Caco-2 (cell line): ENCODE results near the gene ECHS1. TPM values are rescaled to one million over a fixed set of nuclear protein-coding genes. Genes with fewer than 3 reads are reported as not detected.

Experiments
- BruUV-seq: library from RNA; stranded (reverse); fragments of 400-500 nt; replicated peaks from 2 replicates; lab custom pipeline; 2021; lab: Mats Ljungman, UMichigan
- CTCF ChIA-PET: fragments of 300-600 bp; sonication (Branson Sonifier 250); formaldehyde crosslinking; loops from one replicate; lab custom pipeline; 2022; ENCODE audit warnings: antibody characterized with exemption; lab: Charles Lee
- POLR2A ChIA-PET: fragments of 300-600 bp; sonication (Branson Sonifier 250); formaldehyde crosslinking; loops from one replicate; lab custom pipeline; 2022; ENCODE audit warnings: antibody characterized with exemption; lab: Charles Lee
- DNase-seq, 2 experiments: peaks; one replicate each; pipeline versions ENCODE4 v3.0.0 to v3.0.0-alpha.2; 2020 to 2022
- H3K27me3 ChIP-seq: replicated peaks from 2 replicates; pipeline ENCODE4 v1.6.0; 2011; ENCODE audit warnings: low read length; ENCODE audit not compliant: control insufficient read depth, insufficient read depth
- H3K36me3 ChIP-seq: 2 replicates; pipeline ENCODE4 v1.5.1; 2011; ENCODE audit warnings: low read length; ENCODE audit not compliant: control insufficient read depth, insufficient read depth
- H3K4me1 ChIP-seq: fragments of 250-450 bp; sonication (Bioruptor Pico); 2 replicates; pipeline ENCODE4 v1.5.1; 2020; ENCODE audit warnings: mild to moderate bottlenecking
- H3K4me3 ChIP-seq: 2 replicates; pipeline ENCODE4 v1.5.1; 2011; ENCODE audit warnings: low read depth, mild to moderate bottlenecking, control low read depth, low read length
- H3K9me3 ChIP-seq: fragments of 250-450 bp; sonication (Bioruptor Pico); 2 replicates; pipeline ENCODE4 v1.5.1; 2020; ENCODE audit warnings: mild to moderate bottlenecking, moderate library complexity
- H3K27ac Mint-ChIP-seq: one replicate; pipeline ENCODE4 v1.8.0; 2022; ENCODE audit warnings: mixed read lengths; ENCODE audit not compliant: unreplicated experiment
- H3K27me3 Mint-ChIP-seq: one replicate; pipeline ENCODE4 v1.8.0; 2022; ENCODE audit warnings: mixed read lengths; ENCODE audit not compliant: insufficient read depth, unreplicated experiment
- H3K36me3 Mint-ChIP-seq: one replicate; pipeline ENCODE4 v1.8.0; 2022; ENCODE audit warnings: mild to moderate bottlenecking, mixed read lengths; ENCODE audit not compliant: insufficient read depth, unreplicated experiment
- H3K4me1 Mint-ChIP-seq: one replicate; pipeline ENCODE4 v1.8.0; 2022; ENCODE audit warnings: low read depth, mixed read lengths; ENCODE audit not compliant: unreplicated experiment
- H3K4me3 Mint-ChIP-seq: one replicate; pipeline ENCODE4 v1.8.0; 2022; ENCODE audit warnings: mild to moderate bottlenecking, moderate library complexity, mixed read lengths; ENCODE audit not compliant: unreplicated experiment
- H3K9me3 Mint-ChIP-seq: one replicate; pipeline ENCODE4 v1.8.0; 2022; ENCODE audit warnings: mixed read lengths; ENCODE audit not compliant: unreplicated experiment
- CTCF ChIP-seq, 2 experiments: fragments of 200-600 bp in 1 of 2; IDR thresholded peaks; 1 replicate in 1 of 2; 2 replicates in 1 of 2; pipeline versions ENCODE4 v1.5.1 to v1.8.0; 2011 to 2022; ENCODE audit warnings: antibody characterized with exemption in 1 of 2, control low read depth in 1 of 2, inconsistent platforms in 1 of 2, low read depth in 1 of 2, low read length in 1 of 2, mild to moderate bottlenecking in 1 of 2, moderate library complexity in 1 of 2; ENCODE audit not compliant: insufficient read depth in 1 of 2, severe bottlenecking in 1 of 2, unreplicated experiment in 1 of 2
- intact Hi-C: fragments of 100-400 bp; cut with micrococcal nuclease; formaldehyde crosslinking; loops from one replicate; pipeline ENCODE4 v1.10.0; 2022; ENCODE audit not compliant: unreplicated experiment
- total RNA-seq: library from RNA; stranded (reverse); gene quantifications from 2 replicates; pipeline ENCODE4 v1.2.3, GENCODE V29; 2022

ECHS1 gene
- total RNA-seq, 1 experiment from 2014 or later = 247 TPM

- peaks cover 30% of the 10 kb centered on the region for H3K27me3 Mint-ChIP-seq
- TF ChIP-seq CTCF (IDR thresholded peaks at IDR 0.05; ENCODE audit: insufficient read depth in 1 of 2, low read depth in 1 of 2, low read length in 1 of 2, severe bottlenecking in 1 of 2, unreplicated experiment in 1 of 2) = no peak
- H3K36me3 Mint-ChIP-seq = peaks cover 4% of the 10 kb centered on the region
- Histone ChIP-seq H3K27me3 (0 out of 2 replicates have a peak, but pooled peaks cover 3% of the 10 kb centered on the region), H3K4me1 (peaks cover 11% of the 10 kb centered on the region; the same call in 1 of the 2 replicates), H3K36me3 (no peaks in the 10 kb centered on the region), H3K4me3 (no peak overlapping the region), H3K9me3 (peaks cover 5% of the 10 kb centered on the region; the same call in 1 of the 2 replicates)
- intact Hi-C loops = loop anchor here (1.0 to 5.0 kb wide), 4 partner anchors 22 to 192 kb away; partner anchors contain the start of genes ECHS1 and MTG1
- H3K4me1 Mint-ChIP-seq = peaks cover 7% of the 10 kb centered on the region
- BruUV-seq = no TSS peak
- no peak overlapping the region for H3K27ac Mint-ChIP-seq
- ChIA-PET POLR2A (interaction anchor here (1.1 kb wide), 1 partner anchor 29 kb away, joined by 4 read pairs; the partner anchor contains the start of gene FUOM), CTCF (interaction anchor here (0.7 to 2.1 kb wide), 7 partner anchors 20 to 91 kb away, joined by 3 to 11 read pairs (median 6); partner anchors contain the start of genes FUOM and MTG1)
- no peaks in the 10 kb centered on the region for H3K9me3 Mint-ChIP-seq
- no peak overlapping the region for H3K4me3 Mint-ChIP-seq
- no peak for DNase-seq
Observed at GRCh38 chr10:133328358-133329343, 44.5 kb downstream of the ECHS1 start.

- H3K27me3 Mint-ChIP-seq = peaks cover 21% of the 10 kb centered on the region
- POLR2A ChIA-PET = no interaction called here
Observed at GRCh38 chr10:133327651-133328357, 45.4 kb downstream of the ECHS1 start.

More at GRCh38 chr10:133327651-133328357, 45.4 kb downstream of the ECHS1 start:
- no peak for DNase-seq
- Histone ChIP-seq H3K4me1 (peaks cover 11% of the 10 kb centered on the region; the same call in 1 of the 2 replicates), H3K27me3 (0 out of 2 replicates have a peak, but pooled peaks cover 3% of the 10 kb centered on the region), H3K4me3 (no peak overlapping the region), H3K36me3 (no peaks in the 10 kb centered on the region), H3K9me3 (peaks cover 6% of the 10 kb centered on the region)
- H3K27ac Mint-ChIP-seq = no peak overlapping the region
- no peak for TF ChIP-seq CTCF (IDR thresholded peaks at IDR 0.05; ENCODE audit: insufficient read depth in 1 of 2, low read depth in 1 of 2, low read length in 1 of 2, severe bottlenecking in 1 of 2, unreplicated experiment in 1 of 2)
- peaks cover 10% of the 10 kb centered on the region for H3K36me3 Mint-ChIP-seq
- no peaks in the 10 kb centered on the region for H3K9me3 Mint-ChIP-seq
- CTCF ChIA-PET = no interaction called here
- H3K4me1 Mint-ChIP-seq = peaks cover 7% of the 10 kb centered on the region
- intact Hi-C loops = loop anchor here (2.0 to 5.0 kb wide), 2 partner anchors 23 to 64 kb away; partner anchors contain the start of gene MTG1
- no TSS peak for BruUV-seq
- H3K4me3 Mint-ChIP-seq = no peak overlapping the region
